Activated CD8-positive, alpha-beta T cell treated with anti-CD3 and anti-CD28 coated beads for 36 hours (primary cell): Measurements from ENCODE around the gene ZNF630. TPM values are rescaled to one million over a fixed set of nuclear protein-coding genes. Genes with fewer than 3 reads are reported as not detected.
"Not testable (repeated sequence)": the region's sequence is repeated elsewhere in the genome, so short reads cannot be mapped to it uniquely, and the experiment has no call there.

ENCODE experiments used
- ATAC-seq: fragments of 200-7000 bp; cut with Tn5 transposase; one replicate; pipeline ENCODE4 v1.10.0; 2021; ENCODE audit warnings: mild to moderate bottlenecking, moderate library complexity
- CTCF ChIA-PET: fragments of 350-600 bp; sonication (Branson Sonifier 250); formaldehyde crosslinking; loops from one replicate; lab custom pipeline; 2021; ENCODE audit warnings: antibody characterized with exemption; lab: Charles Lee
- POLR2A ChIA-PET: fragments of 350-600 bp; sonication (Branson Sonifier 250); formaldehyde crosslinking; loops from one replicate; lab custom pipeline; 2021; ENCODE audit warnings: antibody characterized with exemption; lab: Charles Lee
- DNase-seq: peaks from one replicate; pipeline ENCODE4 v3.0.0-alpha.2; 2020
- H3K27ac Mint-ChIP-seq: one replicate; pipeline ENCODE4 v1.8.0; 2021; ENCODE audit warnings: mild to moderate bottlenecking, mixed read lengths
- H3K27me3 Mint-ChIP-seq: one replicate; pipeline ENCODE4 v1.8.0; 2021; ENCODE audit warnings: mixed read lengths
- H3K36me3 Mint-ChIP-seq: one replicate; pipeline ENCODE4 v1.8.0; 2021; ENCODE audit warnings: low read depth, mixed read lengths
- H3K4me1 Mint-ChIP-seq: one replicate; pipeline ENCODE4 v1.8.0; 2021; ENCODE audit warnings: low read depth, mixed read lengths
- H3K4me3 Mint-ChIP-seq: one replicate; pipeline ENCODE4 v1.8.0; 2021; ENCODE audit warnings: mild to moderate bottlenecking, moderate library complexity, mixed read lengths
- H3K9me3 Mint-ChIP-seq: one replicate; pipeline ENCODE4 v1.8.0; 2021; ENCODE audit warnings: mixed read lengths
- CTCF ChIP-seq: fragments of 200-600 bp; IDR thresholded peaks from one replicate; pipeline ENCODE4 v1.8.0; 2022; ENCODE audit warnings: antibody characterized with exemption, mild to moderate bottlenecking
- intact Hi-C: fragments of 100-400 bp; cut with micrococcal nuclease; formaldehyde crosslinking; loops from one replicate; pipeline ENCODE4 v1.10.0; 2022
- total RNA-seq, 2 experiments: library from RNA; stranded (reverse); gene quantifications; one replicate each; pipeline ENCODE4 v1.2.3, GENCODE V29; 2021

ZNF630 gene
- total RNA-seq, 2 experiments from 2014 or later, result 1.7 to 1.9 TPM

DNA sequence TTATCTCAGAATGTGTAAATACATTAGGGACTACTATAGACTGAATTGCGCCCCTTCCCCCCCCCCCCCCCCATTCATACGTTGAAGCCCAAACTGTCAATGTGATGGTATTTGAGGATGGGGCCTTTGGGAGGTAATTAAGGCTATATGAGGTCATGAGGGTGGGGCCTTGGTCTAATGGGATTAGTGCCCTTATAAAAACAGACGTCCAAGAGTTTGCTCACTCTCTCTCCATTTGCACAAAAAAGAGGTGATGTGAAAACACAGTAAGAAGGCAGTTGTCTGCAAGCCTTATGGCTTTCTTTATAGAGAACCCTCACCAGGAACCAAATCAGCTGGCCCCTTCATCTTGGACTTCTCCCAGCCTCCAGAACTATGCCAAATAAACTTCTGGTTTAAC, 49.3 kb downstream of the ZNF630 start:
- Mint-ChIP-seq H3K27me3 (no peaks in the 10 kb centered on the region), H3K4me1 (peaks cover 16% of the 10 kb centered on the region), H3K27ac (no peak overlapping the region), H3K4me3 (no peak overlapping the region), H3K36me3 (no peaks in the 10 kb centered on the region), H3K9me3 (peaks cover 2% of the 10 kb centered on the region)
- intact Hi-C loops, result no loop called here
- ATAC-seq, result no peak
- DNase-seq, result no peak
- CTCF ChIA-PET, result no interaction called here
- no peak for TF ChIP-seq CTCF
- POLR2A ChIA-PET, result no interaction called here

DNA sequence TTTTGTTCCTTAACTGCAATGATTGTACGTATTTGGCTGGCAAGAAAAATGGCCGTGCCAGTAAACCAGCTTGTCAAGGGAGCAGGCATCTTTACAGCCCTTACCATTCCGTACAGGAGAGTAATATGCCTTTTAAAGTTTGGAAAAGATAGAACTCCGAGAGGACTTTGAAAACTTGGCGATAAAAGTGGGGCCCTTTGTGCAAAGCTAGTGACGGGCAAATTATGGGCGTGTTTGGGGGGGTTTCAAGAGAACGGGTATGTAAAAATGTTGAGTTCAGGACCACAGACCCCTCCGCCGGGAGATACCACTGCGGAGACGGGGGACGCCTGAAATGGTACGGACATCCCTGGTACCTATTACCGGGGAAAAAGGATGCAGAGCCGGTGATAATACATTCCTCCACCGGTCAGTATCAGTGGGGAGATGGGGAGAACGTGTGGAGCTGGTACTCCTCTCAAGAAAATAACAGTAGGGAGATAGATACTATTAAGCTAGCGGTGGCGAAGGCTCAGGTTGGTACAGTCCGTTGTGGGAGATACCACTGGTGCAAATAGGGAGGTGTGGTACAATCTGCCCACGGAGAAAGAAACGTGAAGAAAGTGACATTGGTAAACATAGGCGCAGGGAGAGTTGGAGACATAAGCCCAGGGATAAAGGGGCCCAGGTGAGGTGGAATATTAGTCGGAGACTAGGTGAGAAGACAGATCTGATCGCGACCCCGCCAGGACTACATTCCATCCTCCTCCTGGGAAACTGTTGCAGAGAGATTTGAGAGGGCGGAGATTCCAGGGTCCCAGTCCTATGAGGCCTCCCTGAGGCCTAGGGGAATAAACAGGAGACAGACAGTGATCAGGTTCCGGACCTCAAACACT, 50.2 kb downstream of the ZNF630 start:
- H3K4me3 Mint-ChIP-seq, result peak overlapping the region; percentile 87
- TF ChIP-seq CTCF, result no peak
- ChIA-PET POLR2A (no interaction called here), CTCF (interaction anchor here (1.0 kb wide), 2 partner anchors 62 to 189 kb away, joined by 4 to 5 read pairs; no protein-coding TSS in a partner anchor)
- ATAC-seq, result peak; percentile 56
- peaks cover 2% of the 10 kb centered on the region for H3K9me3 Mint-ChIP-seq
- intact Hi-C loops, result no loop called here
- no peaks in the 10 kb centered on the region for H3K27me3 Mint-ChIP-seq
- no peaks in the 10 kb centered on the region for H3K36me3 Mint-ChIP-seq
- H3K4me1 Mint-ChIP-seq, result peaks cover 16% of the 10 kb centered on the region
- peak overlapping the region; percentile 98 for H3K27ac Mint-ChIP-seq
- DNase-seq, result peak; percentile 86

GRCh38 chrX:48020472-48020871, 51.0 kb downstream of the ZNF630 start:
- H3K36me3 Mint-ChIP-seq, H3K9me3 Mint-ChIP-seq, intact Hi-C loops, H3K27me3 Mint-ChIP-seq, POLR2A ChIA-PET: not testable (repeated sequence)
- peak overlapping the region; percentile 98 for H3K27ac Mint-ChIP-seq
- peak; percentile 65 for DNase-seq
- peak overlapping the region; percentile 87 for H3K4me3 Mint-ChIP-seq
- peaks cover 13% of the 10 kb centered on the region for H3K4me1 Mint-ChIP-seq
- CTCF ChIA-PET, result interaction anchor here (1.0 kb wide), 2 partner anchors 61 to 189 kb away, joined by 4 to 5 read pairs; no protein-coding TSS in a partner anchor
- ATAC-seq, result peak; percentile 75

DNA sequence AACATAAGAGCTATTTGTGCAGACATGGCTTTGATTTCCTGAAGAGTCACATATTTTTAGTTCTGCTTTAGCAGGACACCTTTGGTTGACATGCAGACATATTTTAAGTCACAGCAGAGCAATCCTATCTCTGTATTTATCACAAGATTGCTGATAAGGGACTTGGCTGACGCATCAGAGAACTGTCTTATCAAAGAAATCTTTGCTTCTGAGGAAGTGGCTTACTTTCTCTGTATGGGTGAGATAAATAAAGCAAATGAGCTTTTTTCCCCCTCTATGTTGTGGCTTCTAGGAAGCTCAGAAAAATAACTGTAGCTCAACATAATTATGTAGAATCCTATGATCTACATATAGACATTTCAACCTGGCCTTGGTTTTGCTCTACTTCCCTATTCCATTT, 51.5 kb downstream of the ZNF630 start:
- peaks cover 13% of the 10 kb centered on the region for H3K4me1 Mint-ChIP-seq
- H3K27me3 Mint-ChIP-seq, H3K4me3 Mint-ChIP-seq, H3K36me3 Mint-ChIP-seq, POLR2A ChIA-PET, intact Hi-C loops, H3K27ac Mint-ChIP-seq, H3K9me3 Mint-ChIP-seq, CTCF ChIA-PET, DNase-seq: not testable (repeated sequence)
- peak; percentile 55 for ATAC-seq

DNA sequence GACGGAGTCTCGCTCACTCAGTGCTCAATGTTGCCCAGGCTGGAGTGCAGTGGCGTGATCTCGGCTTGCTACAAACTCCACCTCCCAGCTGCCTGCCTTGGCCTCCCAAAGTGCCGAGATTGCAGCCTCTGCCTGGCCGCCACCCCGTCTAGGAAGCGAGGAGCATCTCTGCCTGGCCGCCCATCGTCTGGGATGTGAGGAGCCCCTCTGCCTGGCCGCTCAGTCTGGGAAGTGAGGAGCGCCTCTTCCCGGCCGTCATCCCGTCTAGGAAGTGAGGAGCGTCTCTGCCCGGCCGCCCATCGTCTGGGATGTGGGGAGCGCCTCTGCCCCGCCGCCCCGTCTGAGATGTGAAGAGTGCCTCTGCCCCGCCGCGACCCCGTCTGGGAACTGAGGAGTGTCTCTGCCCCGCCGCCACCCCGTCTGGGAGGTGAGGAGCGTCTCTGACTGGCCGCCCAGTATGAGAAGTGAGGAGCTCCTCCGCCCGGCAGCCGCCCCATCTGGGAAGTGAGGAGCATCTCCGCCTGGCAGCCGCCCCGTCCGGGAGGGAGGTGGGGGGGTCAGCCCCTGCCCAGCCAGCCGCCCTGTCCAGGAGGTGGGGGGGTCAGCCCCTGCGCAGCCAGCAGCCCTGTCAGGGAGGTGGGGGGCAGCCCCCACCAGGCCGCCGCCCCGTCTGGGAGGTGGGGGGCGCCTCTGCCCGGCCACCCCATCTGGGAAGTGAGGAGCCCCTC, 54.7 kb downstream of the ZNF630 start:
- intact Hi-C loops, H3K27ac Mint-ChIP-seq, H3K4me3 Mint-ChIP-seq, H3K9me3 Mint-ChIP-seq, H3K27me3 Mint-ChIP-seq, H3K36me3 Mint-ChIP-seq, CTCF ChIA-PET, H3K4me1 Mint-ChIP-seq, POLR2A ChIA-PET, DNase-seq, ATAC-seq: not testable (repeated sequence)

DNA sequence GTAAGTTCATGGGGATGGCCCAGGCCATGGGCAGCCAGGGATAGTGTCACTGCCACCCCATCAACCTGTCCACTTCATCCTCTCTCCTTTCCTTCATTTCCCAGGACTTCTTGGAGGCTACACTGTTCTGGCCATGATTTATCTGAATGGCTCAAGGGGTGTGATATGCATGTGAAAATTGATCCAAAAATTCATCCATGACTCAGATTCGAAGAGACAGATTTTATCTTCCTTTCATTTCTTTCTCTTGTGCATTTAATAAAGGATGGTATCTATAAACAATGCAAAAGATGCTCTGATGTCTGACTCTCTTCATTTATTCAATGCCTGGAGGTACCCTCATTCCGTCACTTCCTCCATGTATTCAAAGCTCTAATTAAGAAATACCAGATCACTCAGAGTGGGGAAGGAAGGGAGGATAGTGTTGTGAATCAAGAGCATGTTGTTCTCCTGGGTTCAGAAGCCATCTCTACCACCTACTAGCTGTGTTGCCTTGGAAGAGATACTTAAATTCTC, 61.9 kb downstream of the ZNF630 start:
- ATAC-seq, H3K4me3 Mint-ChIP-seq, H3K36me3 Mint-ChIP-seq, intact Hi-C loops, CTCF ChIA-PET, H3K9me3 Mint-ChIP-seq, H3K27me3 Mint-ChIP-seq, H3K27ac Mint-ChIP-seq, H3K4me1 Mint-ChIP-seq, DNase-seq, POLR2A ChIA-PET: not testable (repeated sequence)

Other genes with a start within 250 kb of the ZNF630 start
- 1 to 10 TPM; 5.4 to 6.3 TPM for gene ZNF81, start 234.7 kb downstream of the ZNF630 start, total RNA-seq
- 1 to 10 TPM; 7.9 to 8.3 TPM for gene ZNF182, start 67.7 kb downstream of the ZNF630 start, total RNA-seq
- gene SPACA5, start 64.7 kb downstream of the ZNF630 start, total RNA-seq, result not detected
- gene SPACA5B, start 59.0 kb upstream of the ZNF630 start, total RNA-seq, result not detected
- not detected for gene SSX5, start 125.2 kb upstream of the ZNF630 start, total RNA-seq
- gene SSX1, start 183.8 kb upstream of the ZNF630 start, total RNA-seq, result not detected